DND-41 (cell line): ENCODE results near the gene GVQW3.

Experiments used
- ATAC-seq: fragments of 200-7000 bp; cut with Tn5 transposase; 3 replicates; pipeline ENCODE4 v1.9.1; 2021; ENCODE audit warnings: low read depth; ENCODE audit not compliant: insufficient read depth
- DNase-seq: peaks from one replicate; pipeline ENCODE4 v3.0.0-alpha.2; 2020
- H2AFZ ChIP-seq: 2 replicates; pipeline ENCODE4 v1.6.0; 2012; ENCODE audit warnings: low read depth, low read length
- H3K27ac ChIP-seq: 2 replicates; pipeline ENCODE4 v1.5.1; 2012; ENCODE audit warnings: low read length, inconsistent platforms
- H3K27me3 ChIP-seq: fragments of 200-600 bp; sonication (generic); 2 replicates; pipeline ENCODE4 v1.6.0; 2012; ENCODE audit warnings: low read length, mild to moderate bottlenecking, inconsistent platforms; ENCODE audit not compliant: insufficient read depth, poor library complexity
- H3K36me3 ChIP-seq: 2 replicates; pipeline ENCODE4 v1.5.1; 2012; ENCODE audit warnings: low read length, inconsistent platforms; ENCODE audit not compliant: insufficient read depth
- H3K4me1 ChIP-seq: 2 replicates; pipeline ENCODE4 v1.5.1; 2012; ENCODE audit warnings: mild to moderate bottlenecking, low read length; ENCODE audit not compliant: insufficient read depth
- H3K4me2 ChIP-seq: 2 replicates; pipeline ENCODE4 v1.6.0; 2012; ENCODE audit warnings: mild to moderate bottlenecking, moderate library complexity, low read length, inconsistent platforms; ENCODE audit not compliant: insufficient read depth
- H3K4me3 ChIP-seq, 2 experiments: fragments of 200-600 bp in 1 of 2; shearing (Covaris generic) in 1 of 2; 2 replicates each; pipeline ENCODE4 v1.5.1; 2012 to 2016; ENCODE audit warnings: inconsistent platforms in 2 of 2, low read length in 2 of 2, mild to moderate bottlenecking in 2 of 2, low read depth in 1 of 2, moderate library complexity in 1 of 2
- H3K79me2 ChIP-seq: 2 replicates; pipeline ENCODE4 v1.6.0; 2012; ENCODE audit warnings: low read length, inconsistent platforms; ENCODE audit not compliant: insufficient read depth
- H3K9ac ChIP-seq: 2 replicates; pipeline ENCODE4 v1.6.0; 2012; ENCODE audit warnings: low read depth, mild to moderate bottlenecking, inconsistent platforms, low read length, moderate library complexity
- H3K9me3 ChIP-seq: 2 replicates; pipeline ENCODE4 v1.5.1; 2012; ENCODE audit warnings: low read length, moderate library complexity, mild to moderate bottlenecking, inconsistent platforms; ENCODE audit not compliant: insufficient read depth, severe bottlenecking
- H4K20me1 ChIP-seq: 2 replicates; pipeline ENCODE4 v1.6.0; 2012; ENCODE audit warnings: low read length; ENCODE audit not compliant: insufficient read depth
- CTCF ChIP-seq: IDR thresholded peaks from 2 replicates; pipeline ENCODE4 v1.5.1; 2012; ENCODE audit warnings: borderline replicate concordance, low read length, moderate library complexity, mild to moderate bottlenecking; ENCODE audit not compliant: poor library complexity, severe bottlenecking; ENCODE audit errors: extremely low read depth
- EZH2 ChIP-seq: IDR thresholded peaks from 3 replicates; pipeline ENCODE4 v1.6.1; 2012; ENCODE audit warnings: borderline replicate concordance, low read depth, mild to moderate bottlenecking, moderate library complexity, low read length, inconsistent platforms; ENCODE audit not compliant: severe bottlenecking

GVQW3 gene

DNA sequence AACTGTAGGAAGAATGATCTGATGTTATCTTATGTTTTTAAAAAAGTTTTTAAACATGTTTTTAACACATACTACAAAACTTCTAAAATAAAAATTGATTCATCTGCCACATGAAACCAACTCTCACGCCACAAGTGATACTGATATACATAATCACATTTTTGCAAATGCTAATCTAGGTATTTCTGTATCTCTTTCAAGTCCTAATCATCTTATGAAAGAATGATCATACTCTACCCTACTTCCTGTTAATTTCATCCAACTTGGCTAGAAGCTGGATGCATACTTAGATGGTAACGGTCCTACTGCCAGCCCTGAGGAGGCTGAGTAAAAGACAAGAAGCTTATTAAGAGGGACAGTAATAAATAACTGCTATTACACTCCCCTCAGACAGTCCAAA, 19.3 kb upstream of the GVQW3 start:
- Histone ChIP-seq H3K9ac (no peak overlapping the region), H2AFZ (no peak overlapping the region), H3K79me2 (peaks cover 59% of the 10 kb centered on the region), H4K20me1 (peaks cover 11% of the 10 kb centered on the region; the same call in 1 of the 2 replicates), H3K4me3 (no peak overlapping the region), H3K4me2 (no peak overlapping the region), H3K9me3 (no peaks in the 10 kb centered on the region), H3K27me3 (no peaks in the 10 kb centered on the region), H3K36me3 (peaks cover 64% of the 10 kb centered on the region), H3K4me1 (no peaks in the 10 kb centered on the region), H3K27ac (no peak overlapping the region)
- DNase-seq = no peak
- no peak for ATAC-seq
- TF ChIP-seq CTCF (no peak), EZH2 (no peak)

- no peak overlapping the region for H3K4me2 ChIP-seq
- H3K4me3 ChIP-seq = no peak overlapping the region
- H3K4me1 ChIP-seq = no peaks in the 10 kb centered on the region
- no peak for DNase-seq
- peaks cover 55% of the 10 kb centered on the region for H3K36me3 ChIP-seq
- no peaks in the 10 kb centered on the region for H3K27me3 ChIP-seq
- no peak overlapping the region for H3K27ac ChIP-seq
- peaks cover 64% of the 10 kb centered on the region for H3K79me2 ChIP-seq
- no peak overlapping the region for H3K9ac ChIP-seq
- H2AFZ ChIP-seq = no peak overlapping the region
- peaks cover 15% of the 10 kb centered on the region; the same call in 1 of the 2 replicates for H4K20me1 ChIP-seq
- no peak for TF ChIP-seq EZH2
- TF ChIP-seq CTCF = no peak
- ATAC-seq = no peak
- H3K9me3 ChIP-seq = no peaks in the 10 kb centered on the region
These were observed 18.4 kb upstream of the GVQW3 start for GRCh38 chr11:76362716-76363115.

DNA sequence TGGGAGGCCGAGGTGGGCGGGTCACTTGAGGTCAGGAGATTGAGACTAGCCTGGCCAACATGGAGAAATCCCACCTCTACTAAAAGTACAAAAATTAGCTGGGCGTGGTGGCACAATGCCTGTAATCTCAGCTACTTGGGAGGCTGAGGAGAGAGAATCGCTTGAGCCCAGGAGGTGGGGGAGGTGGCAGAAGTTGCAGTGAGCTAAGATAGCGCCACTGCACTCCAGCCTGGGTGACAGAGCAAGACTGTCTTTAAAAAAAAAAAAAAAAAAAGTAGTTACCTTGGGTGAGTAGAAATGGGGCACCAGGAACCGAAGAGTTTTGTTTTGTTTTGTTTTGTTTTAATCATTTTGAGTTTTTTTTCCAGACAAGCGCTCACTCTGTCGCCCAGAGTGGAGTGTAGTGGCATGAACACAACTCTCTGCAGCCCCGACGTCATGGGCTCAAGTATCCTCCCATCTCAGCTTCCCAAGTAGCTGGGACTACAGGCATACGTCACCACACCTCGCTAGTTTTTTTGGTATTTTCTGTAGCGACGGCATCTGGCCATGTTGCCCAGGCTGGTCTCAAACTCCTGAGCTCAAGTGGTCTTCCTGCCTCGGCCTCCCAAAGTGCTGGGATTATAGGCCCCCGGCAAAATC, 16.0 kb upstream of the GVQW3 start:
- H2AFZ ChIP-seq = no peak overlapping the region
- H3K27me3 ChIP-seq = no peaks in the 10 kb centered on the region
- H3K4me3 ChIP-seq = no peak overlapping the region
- no peak overlapping the region for H3K4me2 ChIP-seq
- peaks cover 31% of the 10 kb centered on the region for H3K36me3 ChIP-seq
- TF ChIP-seq CTCF (no peak), EZH2 (no peak)
- H3K9me3 ChIP-seq = no peaks in the 10 kb centered on the region
- no peak overlapping the region for H3K27ac ChIP-seq
- peaks cover 32% of the 10 kb centered on the region; the same call in 1 of the 2 replicates for H4K20me1 ChIP-seq
- ATAC-seq (no peak), DNase-seq (no peak)
- no peaks in the 10 kb centered on the region for H3K4me1 ChIP-seq
- H3K9ac ChIP-seq = no peak overlapping the region
- H3K79me2 ChIP-seq = peaks cover 85% of the 10 kb centered on the region
